GM21737 (cell line): ENCODE measurements around the gene OR56A4.

ENCODE experiments used
- ATAC-seq: cut with Tn5 transposase; IDR thresholded peaks from one replicate; pipeline ENCODE4 v1.9.1; 2021; ENCODE audit warnings: mild to moderate bottlenecking, moderate library complexity; ENCODE audit not compliant: unreplicated experiment

OR56A4 gene

GRCh38 chr11:6006846-6007245 is at the start of gene OR56A4:
Gene OR56A4 (minus strand): TSS chr11:6006946. CDS start chr11:6002992, 3,954 bp downstream.
- ATAC-seq = no peak

GRCh38 chr11:6055569-6055968 is 48.8 kb upstream of the OR56A4 start:
- ATAC-seq = no peak

- ATAC-seq = no peak
Measured at GRCh38 chr11:6052374-6052773, 45.6 kb upstream of the OR56A4 start.

- ATAC-seq = no peak
Measured at GRCh38 chr11:6040874-6041273, 34.1 kb upstream of the OR56A4 start.

GRCh38 chr11:6030708-6031405 is 24.1 kb upstream of the OR56A4 start, which contains the start of gene OR56A1:
Gene OR56A1 (minus strand): TSS chr11:6030758. CDS start chr11:6027692, 3,066 bp downstream.
- ATAC-seq = no peak

GRCh38 chr11:6027501-6027900 is 20.8 kb upstream of the OR56A4 start:
- no peak for ATAC-seq

- ATAC-seq = no peak
Measured at GRCh38 chr11:6025056-6025455, 18.3 kb upstream of the OR56A4 start.

- no peak for ATAC-seq
Measured at GRCh38 chr11:6022956-6023355, 16.2 kb upstream of the OR56A4 start.

GRCh38 chr11:6013042-6013441 is 6.3 kb upstream of the OR56A4 start:
- ATAC-seq = no peak

GRCh38 chr11:6012035-6012668 is 5.4 kb upstream of the OR56A4 start:
- ATAC-seq = no peak

GRCh38 chr11:6006395-6006794 is 351 bp downstream of the OR56A4 start:
- no peak for ATAC-seq

- no peak for ATAC-seq
Measured at GRCh38 chr11:6002202-6002699, 4.5 kb downstream of the OR56A4 start.

- ATAC-seq = no peak
Measured at GRCh38 chr11:5994791-5995190, 12.0 kb downstream of the OR56A4 start.

- no peak for ATAC-seq
Measured at GRCh38 chr11:5992604-5993251, 14.0 kb downstream of the OR56A4 start.

GRCh38 chr11:5992150-5992549 is 14.6 kb downstream of the OR56A4 start:
- ATAC-seq = no peak

GRCh38 chr11:5989203-5989602 is 17.5 kb downstream of the OR56A4 start:
- ATAC-seq = no peak

GRCh38 chr11:5986885-5987284 is 19.9 kb downstream of the OR56A4 start, which contains the start of gene OR52L1:
Gene OR52L1 (minus strand): TSS chr11:5986985. CDS start chr11:5986930, 55 bp downstream.
- ATAC-seq = no peak

GRCh38 chr11:5983443-5983842 is 23.3 kb downstream of the OR56A4 start:
- ATAC-seq = no peak

- ATAC-seq = no peak
Measured at GRCh38 chr11:5973530-5973929, 33.2 kb downstream of the OR56A4 start.

- no peak for ATAC-seq
Measured at GRCh38 chr11:5968394-5968793, 38.4 kb downstream of the OR56A4 start, which contains the start of gene OR56A5. Gene OR56A5 (minus strand): TSS chr11:5968494. CDS start chr11:5968494, 0 bp downstream.

- ATAC-seq = no peak
Measured at GRCh38 chr11:5967708-5968107, 39.0 kb downstream of the OR56A4 start.

GRCh38 chr11:5966958-5967357 is 39.8 kb downstream of the OR56A4 start:
- ATAC-seq = no peak
